K562 (cell line): ENCODE results near the gene UPK2. TPM values are rescaled to one million over a fixed set of nuclear protein-coding genes. Genes with fewer than 3 reads are reported as not detected.

Experiments used
- CREBBP ChIP-seq: IDR thresholded peaks from one replicate; pipeline ENCODE4 v1.6.1; 2012; ENCODE audit warnings: low read depth, mild to moderate bottlenecking, control low read depth, inconsistent platforms, low read length
- DACH1 ChIP-seq: fragments of 450-650 bp; IDR thresholded peaks from 2 replicates; pipeline ENCODE4 v1.6.1; 2018; ENCODE audit not compliant: partially characterized antibody
- GABPB1 ChIP-seq: sonication (generic); formaldehyde crosslinking; IDR thresholded peaks from 2 replicates; pipeline ENCODE4 v1.8.0; 2022; ENCODE audit warnings: mild to moderate bottlenecking, missing genetic modification reagents
- HDAC1 ChIP-seq, 2 experiments: fragments of 450-650 bp; IDR thresholded peaks; 2 replicates each; pipeline ENCODE4 v1.6.1; 2016 to 2017; ENCODE audit warnings: inconsistent platforms in 1 of 2, mild to moderate bottlenecking in 1 of 2, moderate library complexity in 1 of 2
- MEF2D ChIP-seq: conservative IDR thresholded peaks from 2 replicates; pipeline ENCODE4 v1.6.1; 2016; ENCODE audit warnings: low read depth, missing genetic modification characterization, missing compliant biosample characterization
- NEUROD1 ChIP-seq: fragments of 150-350 bp; IDR thresholded peaks from 2 replicates; pipeline ENCODE4 v1.6.1; 2014; ENCODE audit warnings: borderline replicate concordance, low read length, low read depth; ENCODE audit not compliant: partially characterized antibody
- PHF21A ChIP-seq: fragments of 450-650 bp; IDR thresholded peaks from 2 replicates; pipeline ENCODE4 v1.6.1; 2017; ENCODE audit warnings: low read depth, borderline replicate concordance
- RBFOX2 ChIP-seq: fragments of 200-400 bp; formaldehyde crosslinking; IDR thresholded peaks from 2 replicates; pipeline ENCODE4 v1.6.1; 2017; ENCODE audit warnings: low read depth, mild to moderate bottlenecking, low read length, moderate library complexity
- SIX5 ChIP-seq, 2 experiments: IDR thresholded peaks; 2 replicates each; pipeline ENCODE4 v1.6.1; 2011; ENCODE audit warnings: low read length in 2 of 2, borderline replicate concordance in 1 of 2, low read depth in 1 of 2, mild to moderate bottlenecking in 1 of 2, moderate library complexity in 1 of 2; ENCODE audit not compliant: insufficient read depth in 1 of 2
- TEAD1 ChIP-seq, 2 experiments: fragments of 450-650 bp in 1 of 2; sonication (generic) in 1 of 2; formaldehyde crosslinking; IDR thresholded peaks; 2 replicates each; pipeline versions ENCODE4 v1.4.0 to v1.8.0; 2020 to 2022; ENCODE audit warnings: mild to moderate bottlenecking in 2 of 2, missing genetic modification reagents in 1 of 2
- XRCC3 ChIP-seq: fragments of 450-650 bp; IDR thresholded peaks from 2 replicates; pipeline ENCODE4 v1.6.1; 2017; ENCODE audit warnings: mild to moderate bottlenecking, moderate library complexity
- ZSCAN32 ChIP-seq: fragments of 450-650 bp; formaldehyde crosslinking; IDR thresholded peaks from 2 replicates; pipeline ENCODE4 v1.4.0; 2020; ENCODE audit warnings: mild to moderate bottlenecking, moderate library complexity
- polyA plus RNA-seq, 8 experiments: library from polyadenylated mRNA; depleted of rRNA in 4 of 8; stranded (reverse) in 5 of 8; unstranded in 3 of 8; fragments of >200 nt; fragmentation: Nextera tagmentation in 2 of 8; fragmentation: Illumina TruSeq in 1 of 8; extraction: Ambion mirVana in 2 of 8; extraction: Trizol in 1 of 8; gene quantifications; 2 replicates each; pipeline versions ENCODE4 v1.2.1 to v1.2.3, GENCODE V29; 2011 to 2014; ENCODE audit warnings: inconsistent platforms in 1 of 8, missing spikeins in 1 of 8
- total RNA-seq, 7 experiments: library from RNA; depleted of rRNA in 6 of 7; stranded (reverse); fragments of >200 nt in 6 of 7; fragmentation: Illumina TruSeq in 2 of 7; extraction: Trizol in 2 of 7; gene quantifications; 2 replicates each; pipeline versions ENCODE4 v1.2.1 to v1.2.3, GENCODE V29; 2011 to 2021; ENCODE audit warnings: low replicate concordance in 1 of 7

The UPK2 gene
- total and polyA plus RNA-seq, 9 of the 15 experiments (the other 6 are each of a cell fraction or from before 2014, with no cell fraction given): not detected

GRCh38 chr11:118924591-118925585, 31.2 kb upstream of the UPK2 start (continued):
- TF ChIP-seq PHF21A: no peak
- no peak for TF ChIP-seq ZSCAN32 (CRISPR knock-in tag)
- TF ChIP-seq MEF2D: no peak
- peak; percentile 87 for TF ChIP-seq DACH1
- peak in 1 of 2 experiments; percentile 55; a peak in 1 of 4 replicates for TF ChIP-seq HDAC1 (IDR thresholded peaks at IDR 0.05)
- peak; percentile 53 to 77; a peak in 3 of 4 replicates for TF ChIP-seq SIX5 (IDR thresholded peaks at IDR 0.05; ENCODE audit: borderline replicate concordance in 1 of 2, insufficient read depth in 1 of 2, low read depth in 1 of 2, low read length in 2 of 2)
- TF ChIP-seq XRCC3: no peak
- TF ChIP-seq TEAD1 (CRISPR knock-in tag; IDR thresholded peaks at IDR 0.05): 0 out of 4 replicates have a peak, but pooled peaks of 1 of the 2 experiments have one; percentile 5
- peak; percentile 48 for TF ChIP-seq RBFOX2
- TF ChIP-seq GABPB1 (CRISPR knock-in tag): peak; percentile 38; the same call in 1 of the 2 replicates
- TF ChIP-seq CREBBP: no peak
- peak; percentile 18 for TF ChIP-seq NEUROD1
